Neuronal stem cell (in vitro differentiated cells): ENCODE data around the gene SEMA3G.
A peak's percentile ranks its signal among the peaks of the same experiment; 100 is the strongest.

Source experiments
- DNase-seq: peaks from one replicate; pipeline ENCODE4 v3.0.0-alpha.2; 2013; ENCODE audit warnings: low spot score
- H2AFZ ChIP-seq: one replicate; pipeline ENCODE4 v1.6.1; 2013; ENCODE audit warnings: mild to moderate bottlenecking, low read length, inconsistent platforms
- H2AK5ac ChIP-seq: 2 replicates; pipeline ENCODE4 v1.6.1; 2013; ENCODE audit warnings: low read depth, mild to moderate bottlenecking, inconsistent platforms, low read length, moderate library complexity, mixed read lengths
- H2BK120ac ChIP-seq: 2 replicates; pipeline ENCODE4 v1.6.1; 2013; ENCODE audit warnings: low read depth, mild to moderate bottlenecking, inconsistent platforms, low read length, moderate library complexity, mixed read lengths
- H2BK12ac ChIP-seq: one replicate; pipeline ENCODE4 v1.6.1; 2013; ENCODE audit warnings: low read length, inconsistent platforms
- H2BK15ac ChIP-seq: 2 replicates; pipeline ENCODE4 v1.6.1; 2013; ENCODE audit warnings: mild to moderate bottlenecking, low read length, inconsistent platforms, mixed read lengths
- H2BK5ac ChIP-seq: one replicate; pipeline ENCODE4 v1.6.1; 2013; ENCODE audit warnings: inconsistent platforms, mild to moderate bottlenecking, low read length, moderate library complexity
- H3K14ac ChIP-seq: one replicate; pipeline ENCODE4 v1.6.1; 2013; ENCODE audit warnings: low read length, inconsistent platforms
- H3K18ac ChIP-seq: 2 replicates; pipeline ENCODE4 v1.6.1; 2013; ENCODE audit warnings: low read length, inconsistent platforms
- H3K23ac ChIP-seq: 2 replicates; pipeline ENCODE4 v1.6.1; 2013; ENCODE audit warnings: low read depth, mild to moderate bottlenecking, mixed read lengths, low read length, inconsistent platforms; ENCODE audit not compliant: poor library complexity
- H3K27ac ChIP-seq: replicated peaks from 3 replicates; pipeline ENCODE4 v1.5.1; 2013; ENCODE audit warnings: low read length, inconsistent platforms
- H3K27me3 ChIP-seq, 3 experiments: 2 replicates each; pipeline ENCODE4 v1.6.1; 2013; ENCODE audit warnings: low read length in 3 of 3, mild to moderate bottlenecking in 2 of 3, inconsistent platforms in 1 of 3, low read depth in 1 of 3, mixed read lengths in 1 of 3, moderate library complexity in 1 of 3; ENCODE audit not compliant: control insufficient read depth in 3 of 3, insufficient read depth in 3 of 3
- H3K36me3 ChIP-seq, 2 donors: replicated peaks in 1 of 2; 2 replicates each; pipeline ENCODE4 v1.6.1; 2013; ENCODE audit warnings: low read length in 2 of 2; ENCODE audit not compliant: control insufficient read depth in 2 of 2, insufficient read depth in 2 of 2
- H3K4ac ChIP-seq: 2 replicates; pipeline ENCODE4 v1.6.1; 2013; ENCODE audit warnings: inconsistent platforms, mild to moderate bottlenecking, low read length, moderate library complexity
- H3K4me1 ChIP-seq, 2 donors: 1 replicate in 1 of 2; 2 replicates in 1 of 2; pipeline ENCODE4 v1.6.1; 2013; ENCODE audit warnings: low read length in 2 of 2, low read depth in 1 of 2; ENCODE audit not compliant: control insufficient read depth in 2 of 2, insufficient read depth in 1 of 2
- H3K4me2 ChIP-seq: one replicate; pipeline ENCODE4 v1.6.1; 2013; ENCODE audit warnings: mild to moderate bottlenecking, low read length, inconsistent platforms; ENCODE audit not compliant: insufficient read depth, poor library complexity, severe bottlenecking
- H3K4me3 ChIP-seq, 2 donors: 2 replicates each; pipeline ENCODE4 v1.5.1; 2013; ENCODE audit warnings: low read length in 2 of 2, mild to moderate bottlenecking in 2 of 2, inconsistent platforms in 1 of 2, moderate library complexity in 1 of 2
- H3K79me1 ChIP-seq: one replicate; pipeline ENCODE4 v1.6.1; 2013; ENCODE audit warnings: low read depth, mild to moderate bottlenecking, inconsistent platforms, low read length, moderate library complexity
- H3K9ac ChIP-seq: one replicate; pipeline ENCODE4 v1.6.1; 2013; ENCODE audit warnings: mild to moderate bottlenecking, low read depth, low read length, inconsistent platforms; ENCODE audit not compliant: poor library complexity
- H3K9me3 ChIP-seq, 2 donors: replicated peaks in 1 of 2; 2 replicates each; pipeline versions ENCODE3 to v1.6.1; 2013; ENCODE audit warnings: low read length in 2 of 2, mild to moderate bottlenecking in 2 of 2, inconsistent platforms in 1 of 2, low read depth in 1 of 2, mixed read lengths in 1 of 2, moderate library complexity in 1 of 2; ENCODE audit not compliant: control insufficient read depth in 2 of 2, insufficient read depth in 1 of 2
- H4K8ac ChIP-seq: one replicate; pipeline ENCODE4 v1.6.1; 2013; ENCODE audit warnings: low read depth, mild to moderate bottlenecking, inconsistent platforms, low read length, moderate library complexity
- H4K91ac ChIP-seq: one replicate; pipeline ENCODE4 v1.6.1; 2013; ENCODE audit warnings: low read length, low read depth, mild to moderate bottlenecking, inconsistent platforms; ENCODE audit not compliant: poor library complexity
- WGBS, 2 donors: extraction: QIAGEN DNeasy Blood & Tissue Kit; methylation state at CpG; one replicate each; pipeline ENCODE4 v1.1.7; 2013; ENCODE audit warnings: missing lambda C conversion rate in 2 of 2, mixed read lengths in 1 of 2; ENCODE audit not compliant: insufficient read length in 2 of 2, insufficient replicate concordance in 1 of 2; ENCODE audit errors: extremely low coverage in 2 of 2; 5-methylcytosine and 5-hydroxymethylcytosine counted together

Gene SEMA3G

GRCh38 chr3:52399593-52399992, 45.3 kb downstream of the SEMA3G start:
- H3K9ac ChIP-seq, result peak overlapping the region; percentile 12
- no peak overlapping the region for H3K4me2 ChIP-seq
- peaks cover 4% of the 10 kb centered on the region for H3K79me1 ChIP-seq
- no peak overlapping the region for H2BK12ac ChIP-seq
- H3K27me3 ChIP-seq, result no peaks in the 10 kb centered on the region
- WGBS, 2 donors, result no CpG with 5 or more reads among the region's 6 CpGs
- H3K4me3 ChIP-seq, result no peak overlapping the region
- no peak overlapping the region for H3K23ac ChIP-seq
- no peak overlapping the region for H2AK5ac ChIP-seq
- H3K36me3 ChIP-seq, result peaks cover 40 to 46% of the 10 kb centered on the region in 2 donors
- no peak overlapping the region for H3K4ac ChIP-seq
- no peak overlapping the region for H3K27ac ChIP-seq
- H2BK120ac ChIP-seq, result no peak overlapping the region
- no peak overlapping the region for H4K91ac ChIP-seq
- H2AFZ ChIP-seq, result no peak overlapping the region
- DNase-seq, result no peak
- H4K8ac ChIP-seq, result no peak overlapping the region
- H2BK5ac ChIP-seq, result no peak overlapping the region
- no peak overlapping the region for H3K14ac ChIP-seq
- no peaks in the 10 kb centered on the region for H3K4me1 ChIP-seq
- no peaks in the 10 kb centered on the region for H3K9me3 ChIP-seq
- no peak overlapping the region for H2BK15ac ChIP-seq
- no peak overlapping the region for H3K18ac ChIP-seq

- H3K4me2 ChIP-seq, result no peak overlapping the region
- no peak overlapping the region for H3K23ac ChIP-seq
- no peak overlapping the region for H4K91ac ChIP-seq
- H2BK5ac ChIP-seq, result no peak overlapping the region
- no peaks in the 10 kb centered on the region for H3K27me3 ChIP-seq
- H3K9ac ChIP-seq, result no peak overlapping the region
- H3K79me1 ChIP-seq, result peaks cover 2% of the 10 kb centered on the region
- no peak overlapping the region for H2BK12ac ChIP-seq
- no peak overlapping the region for H3K4ac ChIP-seq
- H3K4me3 ChIP-seq, result no peak overlapping the region
- no peak overlapping the region for H2BK15ac ChIP-seq
- H3K18ac ChIP-seq, result no peak overlapping the region
- WGBS, 2 donors, result no CpG with 5 or more reads among the region's 4 CpGs
- H4K8ac ChIP-seq, result no peak overlapping the region
- H3K4me1 ChIP-seq, result no peaks in the 10 kb centered on the region
- H3K27ac ChIP-seq, result no peak overlapping the region
- no peak overlapping the region for H3K14ac ChIP-seq
- no peak overlapping the region for H2AFZ ChIP-seq
- no peak overlapping the region for H2BK120ac ChIP-seq
- peaks cover 35 to 41% of the 10 kb centered on the region in 2 donors for H3K36me3 ChIP-seq
- no peak for DNase-seq
- no peaks in the 10 kb centered on the region for H3K9me3 ChIP-seq
- H2AK5ac ChIP-seq, result no peak overlapping the region
Observed at GRCh38 chr3:52399131-52399530, 45.8 kb downstream of the SEMA3G start.

GRCh38 chr3:52398670-52399081, 46.2 kb downstream of the SEMA3G start:
- Histone ChIP-seq H3K79me1 (peaks cover 2% of the 10 kb centered on the region), H2AK5ac (no peak overlapping the region), H3K27me3 (no peaks in the 10 kb centered on the region), H3K4me3 (no peak overlapping the region), H3K23ac (no peak overlapping the region), H3K27ac (no peak overlapping the region), H4K8ac (no peak overlapping the region), H2BK15ac (no peak overlapping the region), H4K91ac (no peak overlapping the region), H3K4ac (no peak overlapping the region), H2BK12ac (no peak overlapping the region), H2BK120ac (no peak overlapping the region), H3K4me1 (no peaks in the 10 kb centered on the region), H2BK5ac (no peak overlapping the region), H3K4me2 (no peak overlapping the region), H3K18ac (no peak overlapping the region), H3K9ac (no peak overlapping the region), H3K9me3 (no peaks in the 10 kb centered on the region), H2AFZ (no peak overlapping the region), H3K14ac (no peak overlapping the region), H3K36me3 (peaks cover 31 to 37% of the 10 kb centered on the region in 2 donors)
- no CpG with 5 or more reads among the region's 5 CpGs for WGBS, 2 donors
- DNase-seq, result no peak

GRCh38 chr3:52397676-52398399, 47.1 kb downstream of the SEMA3G start:
- H3K4me3 ChIP-seq, result no peak overlapping the region
- H3K36me3 ChIP-seq, result peaks cover 22 to 28% of the 10 kb centered on the region in 2 donors
- no peak overlapping the region for H2BK15ac ChIP-seq
- H4K8ac ChIP-seq, result no peak overlapping the region
- WGBS, 2 donors, result no CpG with 5 or more reads among the region's 13 CpGs
- DNase-seq, result no peak
- H3K4me2 ChIP-seq, result no peak overlapping the region
- no peak overlapping the region for H3K9ac ChIP-seq
- no peak overlapping the region for H2AFZ ChIP-seq
- no peak overlapping the region for H3K18ac ChIP-seq
- H2BK12ac ChIP-seq, result no peak overlapping the region
- H3K79me1 ChIP-seq, result peaks cover 2% of the 10 kb centered on the region
- no peaks in the 10 kb centered on the region for H3K9me3 ChIP-seq
- no peak overlapping the region for H4K91ac ChIP-seq
- H3K4ac ChIP-seq, result no peak overlapping the region
- no peak overlapping the region for H3K14ac ChIP-seq
- no peaks in the 10 kb centered on the region for H3K27me3 ChIP-seq
- no peak overlapping the region for H3K23ac ChIP-seq
- H2BK120ac ChIP-seq, result no peak overlapping the region
- no peak overlapping the region for H2AK5ac ChIP-seq
- no peak overlapping the region for H3K27ac ChIP-seq
- H2BK5ac ChIP-seq, result no peak overlapping the region
- no peaks in the 10 kb centered on the region for H3K4me1 ChIP-seq
